ENCODE results near the gene GID4.

Gene GID4

GRCh38 chr17:18006495-18007239, 32.5 kb upstream of the GID4 start:
- no peak overlapping the region for H3K4me3 ChIP-seq (replicated peaks; ENCODE audit: low read depth, low read length)
- TF ChIP-seq CTCF (IDR thresholded peaks at IDR 0.05; ENCODE audit: low read depth, low read length, missing control alignments) = no peak
- DNase-seq (ENCODE audit: extremely low read depth, low read depth) = no peak

- H3K4me3 ChIP-seq (replicated peaks; ENCODE audit: low read depth, low read length) = no peak overlapping the region
- no peak for TF ChIP-seq CTCF (IDR thresholded peaks at IDR 0.05; ENCODE audit: low read depth, low read length, missing control alignments)
- DNase-seq (ENCODE audit: extremely low read depth, low read depth) = no peak
Observed at GRCh38 chr17:18008496-18009268, 30.5 kb upstream of the GID4 start.

GRCh38 chr17:18009609-18010420, 29.4 kb upstream of the GID4 start:
- no peak for TF ChIP-seq CTCF (IDR thresholded peaks at IDR 0.05; ENCODE audit: low read depth, low read length, missing control alignments)
- no peak overlapping the region for H3K4me3 ChIP-seq (replicated peaks; ENCODE audit: low read depth, low read length)
- no peak for DNase-seq (ENCODE audit: extremely low read depth, low read depth)

GRCh38 chr17:18011286-18011685, 27.9 kb upstream of the GID4 start:
- TF ChIP-seq CTCF (IDR thresholded peaks at IDR 0.05; ENCODE audit: low read depth, low read length, missing control alignments) = no peak
- no peak overlapping the region for H3K4me3 ChIP-seq (replicated peaks; ENCODE audit: low read depth, low read length)
- DNase-seq (ENCODE audit: extremely low read depth, low read depth) = no peak

GRCh38 chr17:18014006-18014405, 25.2 kb upstream of the GID4 start:
- no peak for DNase-seq (ENCODE audit: extremely low read depth, low read depth)
- no peak for TF ChIP-seq CTCF (IDR thresholded peaks at IDR 0.05; ENCODE audit: low read depth, low read length, missing control alignments)
- no peak overlapping the region for H3K4me3 ChIP-seq (replicated peaks; ENCODE audit: low read depth, low read length)

GRCh38 chr17:18015593-18015992, 23.6 kb upstream of the GID4 start:
- no peak for TF ChIP-seq CTCF (IDR thresholded peaks at IDR 0.05; ENCODE audit: low read depth, low read length, missing control alignments)
- DNase-seq (ENCODE audit: extremely low read depth, low read depth) = no peak
- H3K4me3 ChIP-seq (replicated peaks; ENCODE audit: low read depth, low read length) = no peak overlapping the region

Data from HFF-Myc (cell line).